Adrenal gland (tissue), 5 donors: ENCODE results near the gene STAMBPL1.
"Not testable (repeated sequence)": the region's sequence is repeated elsewhere in the genome, so short reads cannot be mapped to it uniquely, and the experiment has no call there.

ENCODE experiments used
- CTCF ChIP-seq, 6 experiments: fragments of 450-650 bp in 4 of 6; fragments of 200-600 bp in 2 of 6; sonication (generic) in 1 of 6; IDR thresholded peaks; 1 replicate in 5 of 6; 2 replicates in 1 of 6; pipeline versions ENCODE4 v1.5.1 to v1.8.0; 2016 to 2021; ENCODE audit warnings: antibody characterized with exemption in 6 of 6, mild to moderate bottlenecking in 2 of 6, moderate library complexity in 1 of 6
- POLR2A ChIP-seq, 2 donors: fragments of 450-650 bp; IDR thresholded peaks; one replicate each; pipeline ENCODE4 v1.6.1; 2017; ENCODE audit warnings: antibody characterized with exemption in 2 of 2, mild to moderate bottlenecking in 2 of 2, moderate library complexity in 1 of 2
- donor health status: DM: no; HTN: no; CAD: no.

- not testable (repeated sequence) for TF ChIP-seq CTCF, POLR2A (IDR thresholded peaks at IDR 0.05)
Measured at GRCh38 chr10:88837632-88838031, 42.4 kb upstream of the STAMBPL1 start.
